ENCODE results near the gene KIAA1217. TPM values are rescaled to one million over a fixed set of nuclear protein-coding genes. Genes with fewer than 3 reads are reported as not detected.
A peak's percentile ranks its signal among the peaks of the same experiment; 100 is the strongest.

The KIAA1217 gene
- total RNA-seq (2014; rRNA removed; shearing (Covaris generic)): 2.1 and 2.4 TPM in 2 replicates
- polyA plus RNA-seq (2015; cell fraction: cytosol; rRNA removed): 7.2 and 9.6 TPM in 2 replicates
- polyA plus RNA-seq (2015; cell fraction: nucleus; rRNA removed): 19.2 and 19.7 TPM in 2 replicates

DNA sequence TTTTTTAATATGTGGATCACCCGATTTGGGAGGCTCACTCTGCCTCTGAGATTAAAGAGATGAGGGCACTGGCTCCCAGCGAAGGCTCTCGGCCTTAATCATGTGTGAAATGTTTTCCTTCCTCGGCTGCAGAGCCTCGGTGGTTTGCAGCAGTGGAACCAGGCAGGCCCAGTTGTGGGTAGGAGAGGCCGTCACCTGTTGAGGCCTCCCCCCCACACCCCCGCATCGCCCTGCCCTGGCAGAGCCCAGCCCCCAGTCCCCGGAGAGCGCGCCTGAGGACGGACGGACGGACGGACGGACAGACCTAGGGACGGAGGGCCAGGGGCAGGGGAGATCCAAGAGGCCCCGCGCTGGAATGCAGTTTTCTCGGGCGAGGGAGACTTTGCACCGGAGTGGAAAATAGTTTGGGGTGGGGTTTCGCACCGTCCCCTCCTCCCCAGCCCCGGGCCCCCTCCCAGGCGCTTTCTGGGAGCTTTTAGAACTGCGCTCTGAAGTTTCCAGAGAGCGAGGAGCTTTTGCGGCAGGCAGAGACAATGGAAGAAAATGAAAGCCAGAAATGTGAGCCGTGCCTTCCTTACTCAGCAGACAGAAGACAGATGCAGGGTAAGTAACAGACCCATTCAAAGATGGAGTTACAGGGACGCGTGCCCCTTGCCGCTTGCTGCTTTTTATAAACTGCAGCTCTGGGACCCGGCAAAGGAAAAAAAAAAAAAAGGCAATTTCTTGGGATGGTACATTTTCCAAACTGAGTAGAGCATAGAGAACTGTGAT, at the start of gene KIAA1217:
TSS of gene KIAA1217 (plus strand) at position 478 of the 771 bp plus-strand sequence. CDS start at position 534, 56 bp downstream.
- DNase-seq (ENCODE audit: low read depth): no peak

GRCh38 chr10:24162206-24162985, 46.5 kb upstream of the KIAA1217 start:
- no peak for DNase-seq (ENCODE audit: low read depth)

GRCh38 chr10:24163485-24163884, 45.5 kb upstream of the KIAA1217 start:
- DNase-seq (ENCODE audit: low read depth): no peak

GRCh38 chr10:24168258-24169170, 40.4 kb upstream of the KIAA1217 start:
- DNase-seq (ENCODE audit: low read depth): no peak

GRCh38 chr10:24170199-24170598, 38.7 kb upstream of the KIAA1217 start:
- no peak for DNase-seq (ENCODE audit: low read depth)

GRCh38 chr10:24172909-24173308, 36.0 kb upstream of the KIAA1217 start:
- no peak for DNase-seq (ENCODE audit: low read depth)

DNA sequence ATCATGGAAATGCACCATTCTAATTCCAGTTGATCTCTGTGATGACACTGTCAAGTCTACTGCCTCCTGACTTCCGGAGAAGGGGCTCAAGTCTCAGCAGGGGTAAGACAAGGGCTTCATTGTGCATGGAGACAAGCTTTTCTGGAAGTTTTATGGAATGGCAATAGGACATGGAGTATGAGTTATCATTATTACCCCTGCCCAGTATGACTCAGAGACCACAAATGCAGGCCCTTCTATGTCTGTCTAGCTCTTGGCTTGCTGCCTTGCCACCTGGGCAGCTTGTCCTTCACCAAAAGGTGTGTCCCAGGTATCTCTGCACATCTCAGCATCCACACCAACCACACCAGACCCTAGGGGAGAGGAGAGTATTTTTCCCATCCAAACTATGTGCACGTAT, 34.9 kb upstream of the KIAA1217 start:
- DNase-seq (ENCODE audit: low read depth): peak; percentile 38

GRCh38 chr10:24176658-24177057, 32.3 kb upstream of the KIAA1217 start:
- no peak for DNase-seq (ENCODE audit: low read depth)

DNA sequence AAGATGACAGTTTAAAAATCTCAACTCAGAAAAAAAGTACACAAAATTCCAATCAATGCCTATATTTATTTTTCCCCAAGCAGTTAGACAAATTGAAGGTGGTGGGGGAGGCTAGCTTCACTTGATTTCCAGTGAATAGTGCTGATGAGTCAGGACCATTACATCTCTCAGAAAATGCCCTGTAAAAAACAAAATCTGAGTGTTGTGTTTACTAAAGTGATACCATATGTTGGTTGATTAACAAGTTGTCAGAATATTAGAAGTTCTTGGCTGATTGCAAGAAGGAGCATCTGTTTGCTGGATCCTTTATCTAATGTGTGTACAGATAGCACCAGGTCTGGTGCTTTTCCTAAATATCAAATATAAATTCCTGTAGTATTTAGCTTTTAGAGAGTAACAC, 31.3 kb upstream of the KIAA1217 start:
- DNase-seq (ENCODE audit: low read depth): no peak

GRCh38 chr10:24180891-24181290, 28.0 kb upstream of the KIAA1217 start:
- DNase-seq (ENCODE audit: low read depth): no peak

DNA sequence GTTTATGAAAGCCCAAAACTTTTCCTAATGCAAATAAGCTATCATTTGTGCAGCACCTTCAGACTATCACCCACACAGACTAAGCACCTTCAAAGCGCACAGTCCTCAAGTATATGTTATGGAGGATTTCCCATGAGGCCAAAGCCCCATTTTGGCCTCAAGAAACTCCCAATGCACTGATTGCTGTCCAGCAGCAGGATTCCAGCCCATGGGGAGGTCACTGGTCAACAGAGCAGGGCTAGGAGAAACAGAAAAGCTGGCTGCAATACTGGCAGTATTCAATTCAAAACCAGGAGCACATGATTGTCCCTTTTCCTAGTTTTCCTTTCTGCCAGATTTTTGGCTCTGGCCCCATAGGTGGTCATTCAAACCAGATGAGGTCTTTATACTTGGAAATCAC, 24.5 kb upstream of the KIAA1217 start:
- no peak for DNase-seq (ENCODE audit: low read depth)

GRCh38 chr10:24193330-24193729, 15.6 kb upstream of the KIAA1217 start:
- DNase-seq (ENCODE audit: low read depth): no peak

DNA sequence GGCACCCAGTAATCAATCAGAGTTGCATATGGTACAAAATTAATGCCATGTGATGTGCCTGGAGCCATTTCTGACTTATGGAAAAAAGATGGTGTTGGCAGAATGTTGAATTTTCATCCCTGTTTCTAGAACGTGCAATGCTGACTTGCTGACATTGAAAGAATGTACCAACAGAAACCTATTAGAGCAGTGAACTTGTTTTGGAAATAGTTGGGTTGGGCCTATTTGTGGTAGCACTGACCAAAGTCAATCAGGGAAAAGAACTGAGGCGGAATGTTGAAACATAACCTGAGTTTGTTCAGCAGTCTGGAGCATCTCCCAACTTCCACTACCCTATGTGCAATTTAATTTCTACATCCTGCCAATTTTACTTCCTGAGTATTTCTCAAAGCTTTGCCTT, 11.7 kb upstream of the KIAA1217 start:
- DNase-seq (ENCODE audit: low read depth): no peak

DNA sequence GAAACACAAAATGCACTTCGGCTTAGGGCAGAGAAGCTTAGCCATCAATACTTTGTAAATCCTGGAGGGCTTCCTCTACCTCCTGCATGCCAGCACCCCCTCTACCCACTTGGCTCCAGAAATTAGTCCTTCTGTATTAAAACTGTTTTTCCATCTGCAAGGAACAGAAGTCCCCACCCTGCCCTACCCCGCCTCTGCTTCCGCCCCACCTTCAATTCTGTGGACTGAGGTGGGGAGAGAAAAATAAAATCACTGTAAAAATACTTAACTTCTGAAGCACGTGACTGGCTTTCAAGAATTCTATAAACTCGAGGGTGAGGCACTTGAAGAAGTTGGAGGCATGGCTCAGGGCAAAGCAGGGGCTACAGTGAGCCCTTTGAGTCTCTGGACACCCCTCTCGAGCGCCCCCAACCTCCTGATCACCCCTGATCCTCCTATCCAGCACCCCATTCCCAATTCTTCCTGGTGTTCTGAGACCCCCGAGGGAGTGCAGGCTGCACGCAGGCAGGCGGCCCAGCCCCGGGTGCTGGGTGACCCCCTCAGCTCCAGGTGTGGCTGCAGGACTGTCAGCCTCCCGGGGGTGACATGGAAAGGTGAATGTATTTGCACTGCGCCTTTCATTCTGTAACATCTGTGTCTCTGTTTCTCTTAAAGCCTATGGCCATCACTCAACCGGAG, 7.3 kb upstream of the KIAA1217 start:
- no peak for DNase-seq (ENCODE audit: low read depth)

DNA sequence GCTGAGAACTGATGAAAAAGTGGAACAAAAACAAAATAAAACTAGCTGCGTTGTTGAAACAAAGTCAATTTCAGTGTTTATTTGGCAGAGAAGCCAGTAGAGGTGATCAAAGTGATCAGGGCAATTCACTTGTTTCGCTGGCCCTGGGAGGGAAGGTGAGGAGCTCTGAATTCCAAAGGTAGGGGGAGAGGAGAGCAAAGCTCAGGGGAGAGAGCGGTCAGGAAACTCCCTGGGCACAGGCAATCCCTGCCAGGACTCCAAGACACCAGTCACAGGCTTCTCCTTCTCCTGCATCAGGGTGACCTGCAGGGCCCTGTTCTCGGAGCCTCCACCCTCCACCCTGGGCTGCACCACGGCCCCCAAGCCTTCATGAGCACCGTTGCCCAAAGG, 6.8 kb upstream of the KIAA1217 start:
- no peak for DNase-seq (ENCODE audit: low read depth)

DNA sequence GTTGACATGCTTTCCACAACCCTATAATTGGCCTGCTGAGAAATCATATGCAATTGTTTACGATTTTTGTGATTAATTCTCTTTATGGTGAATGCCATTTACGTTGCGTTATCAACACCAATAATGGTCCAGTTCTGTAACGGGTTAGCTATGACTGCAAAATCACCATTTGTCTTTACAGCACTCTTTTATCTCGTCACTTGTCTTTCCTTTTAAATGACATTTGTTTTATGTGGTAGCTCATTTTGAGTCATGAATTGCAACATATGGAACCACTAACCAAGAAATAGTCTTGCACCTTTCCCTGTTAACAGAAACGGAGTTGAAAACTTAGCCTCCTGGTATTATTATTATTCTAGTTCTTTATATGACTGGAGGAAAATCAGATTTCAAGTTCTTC, 3.1 kb upstream of the KIAA1217 start:
- DNase-seq (ENCODE audit: low read depth): no peak

DNA sequence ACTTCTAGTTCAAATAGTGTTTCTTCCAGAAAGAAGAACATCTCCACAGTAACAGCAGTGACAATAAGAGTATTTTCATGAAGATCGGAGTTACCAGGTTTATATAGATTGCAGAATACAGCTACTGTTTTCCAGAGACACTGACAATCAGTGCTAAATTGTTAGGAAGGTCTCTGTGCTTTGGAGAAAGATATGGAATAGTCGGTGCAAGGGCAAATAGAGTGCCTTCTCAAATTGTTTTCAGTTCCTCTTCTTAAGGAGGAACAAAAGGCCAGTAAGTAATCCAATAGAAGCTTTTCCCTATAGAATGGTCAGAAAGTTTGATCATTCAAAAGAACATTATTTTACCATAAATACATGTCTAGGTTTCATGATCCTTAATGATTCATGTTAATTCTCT, 2.6 kb upstream of the KIAA1217 start:
- no peak for DNase-seq (ENCODE audit: low read depth)

GRCh38 chr10:24206926-24207325, 2.0 kb upstream of the KIAA1217 start:
- no peak for DNase-seq (ENCODE audit: low read depth)

- DNase-seq (ENCODE audit: low read depth): no peak
Measured at GRCh38 chr10:24207341-24207740, 1.6 kb upstream of the KIAA1217 start.

DNA sequence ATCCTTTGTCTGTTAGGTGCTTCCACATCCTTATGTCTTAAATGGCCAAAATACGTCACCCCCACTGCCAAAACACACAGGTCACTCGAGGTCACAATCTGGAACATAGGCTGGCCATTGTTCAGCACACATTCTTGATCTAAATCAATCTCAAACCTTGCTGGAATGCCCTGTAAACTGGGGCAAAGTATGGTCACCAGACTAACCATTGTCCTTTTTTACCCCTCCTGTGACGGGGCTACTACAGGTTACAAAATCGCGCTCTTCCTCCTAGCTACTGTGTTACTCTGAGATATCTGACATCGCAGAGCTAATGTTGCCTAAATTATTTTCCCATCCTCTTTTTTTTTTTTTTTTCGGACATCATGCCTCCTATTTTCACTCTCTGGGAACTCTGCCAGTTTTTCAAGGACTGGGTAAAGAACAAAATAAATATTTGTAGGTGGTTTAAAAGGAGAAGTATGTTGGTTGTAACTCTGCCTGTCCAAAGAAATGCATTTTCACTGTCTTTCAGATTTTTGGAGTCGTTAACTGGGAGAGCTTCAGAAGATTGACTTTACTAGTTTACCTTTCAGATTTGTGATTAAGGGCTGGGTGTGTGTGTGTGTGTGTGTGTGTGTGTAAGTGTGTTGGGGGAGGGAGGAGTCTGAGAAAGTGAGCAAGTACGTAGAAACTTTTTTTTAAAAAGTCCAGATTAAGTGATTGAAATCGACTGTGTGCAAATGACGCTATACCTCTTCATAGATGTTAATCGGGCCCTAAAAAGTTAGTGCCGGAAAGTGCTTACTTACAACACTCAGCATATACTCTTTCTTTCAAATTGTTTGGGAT, 942 bp upstream of the KIAA1217 start:
- peak; percentile 2 for DNase-seq (ENCODE audit: low read depth)

All from HT1080 (cell line).